CD4-positive, alpha-beta T cell treated with Interleukin-21 for 1 hour (primary cell): ENCODE data around the gene PRKCE.

ENCODE experiments used
- DNase-seq: peaks from one replicate; pipeline ENCODE4 v3.0.0-alpha.2; 2020

Gene PRKCE

DNA sequence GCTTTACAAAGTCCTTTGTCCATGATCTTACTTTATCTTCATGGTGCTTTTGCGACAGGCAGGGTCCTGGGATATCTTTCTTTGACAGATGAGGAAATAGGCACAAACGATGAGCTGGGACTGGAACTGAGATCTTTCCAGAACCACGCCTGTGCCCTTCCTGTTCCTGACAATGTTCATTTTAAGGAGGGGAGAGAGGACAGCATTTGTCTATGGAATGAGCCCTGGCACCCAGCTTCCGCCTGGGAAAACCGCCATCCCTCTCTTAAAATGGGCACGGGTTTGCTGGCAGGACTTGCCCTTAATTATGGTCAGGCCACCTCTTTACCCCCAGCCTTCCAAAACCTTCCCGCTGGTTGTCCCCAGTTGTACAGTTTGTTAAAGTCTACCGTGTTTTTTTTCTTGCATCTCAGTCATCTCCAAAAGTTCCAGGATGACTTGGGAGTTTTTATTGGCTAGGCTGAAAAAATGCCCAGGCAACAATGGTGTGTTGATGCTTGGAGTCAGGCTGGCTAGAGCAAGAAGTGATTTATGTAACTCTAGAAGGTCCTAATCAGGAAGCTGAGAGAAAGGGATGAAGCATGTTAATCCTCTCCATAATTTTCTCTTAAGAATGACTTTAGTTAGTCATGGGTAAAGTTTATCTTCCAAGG is 380.8 kb downstream of the PRKCE start:
- DNase-seq = no peak

DNA sequence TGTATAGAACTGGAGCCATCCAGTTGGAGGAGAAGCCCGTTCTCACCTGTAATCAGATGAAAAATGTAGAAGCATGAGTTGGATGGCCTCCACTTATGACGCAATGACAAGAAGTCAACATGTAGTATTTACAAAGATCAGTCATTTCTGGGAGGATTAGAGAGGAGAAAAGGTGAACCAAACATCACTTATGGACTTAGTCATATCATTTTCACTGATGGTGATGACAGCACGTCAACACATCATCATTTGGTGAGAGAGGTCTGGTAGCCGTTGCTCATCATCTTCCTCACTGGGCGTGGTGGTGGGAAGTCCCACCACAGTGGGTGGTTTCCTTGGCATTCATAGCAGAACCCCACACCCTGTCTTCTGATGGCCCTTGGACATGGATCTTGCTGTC is 381.5 kb downstream of the PRKCE start:
- no peak for DNase-seq

DNA sequence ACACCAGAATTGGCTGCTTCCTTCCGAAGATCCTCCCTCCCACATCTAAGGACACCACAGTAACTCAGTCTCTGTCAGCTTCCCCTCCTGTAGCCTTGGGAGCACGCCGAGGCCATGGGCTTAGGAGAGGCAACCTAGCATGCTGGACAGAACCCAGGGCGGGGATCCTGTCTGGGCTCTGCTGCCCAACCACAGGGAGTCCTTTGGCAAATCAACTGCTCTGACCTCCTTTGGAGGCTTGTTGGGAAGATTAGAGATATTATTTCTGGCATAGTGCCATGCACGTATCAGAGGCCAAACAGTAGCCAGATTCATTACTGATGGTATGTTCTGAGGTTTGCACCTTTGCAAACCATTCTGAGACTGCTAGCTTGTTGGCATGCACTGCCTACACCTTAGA is 383.1 kb downstream of the PRKCE start:
- no peak for DNase-seq

DNA sequence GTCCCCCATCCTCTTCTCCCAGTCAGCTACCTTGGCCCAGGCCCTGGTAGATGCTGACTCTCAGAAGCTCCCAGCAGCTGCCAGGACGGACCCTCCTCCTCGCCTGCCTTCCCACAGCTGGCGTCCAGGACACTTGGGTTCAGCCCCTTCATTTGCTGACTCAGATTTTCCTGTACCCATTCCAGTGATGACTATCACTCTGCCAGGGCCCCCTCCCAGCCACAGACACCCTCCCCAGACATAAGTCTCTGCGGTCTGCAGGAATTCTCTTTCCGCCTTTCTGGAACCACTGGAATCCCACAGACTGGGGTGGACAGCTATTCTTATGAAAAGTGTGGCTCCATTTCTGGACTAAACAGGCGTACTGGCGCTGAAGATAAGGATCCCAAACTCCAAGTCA is 385.5 kb downstream of the PRKCE start:
- DNase-seq = no peak

DNA sequence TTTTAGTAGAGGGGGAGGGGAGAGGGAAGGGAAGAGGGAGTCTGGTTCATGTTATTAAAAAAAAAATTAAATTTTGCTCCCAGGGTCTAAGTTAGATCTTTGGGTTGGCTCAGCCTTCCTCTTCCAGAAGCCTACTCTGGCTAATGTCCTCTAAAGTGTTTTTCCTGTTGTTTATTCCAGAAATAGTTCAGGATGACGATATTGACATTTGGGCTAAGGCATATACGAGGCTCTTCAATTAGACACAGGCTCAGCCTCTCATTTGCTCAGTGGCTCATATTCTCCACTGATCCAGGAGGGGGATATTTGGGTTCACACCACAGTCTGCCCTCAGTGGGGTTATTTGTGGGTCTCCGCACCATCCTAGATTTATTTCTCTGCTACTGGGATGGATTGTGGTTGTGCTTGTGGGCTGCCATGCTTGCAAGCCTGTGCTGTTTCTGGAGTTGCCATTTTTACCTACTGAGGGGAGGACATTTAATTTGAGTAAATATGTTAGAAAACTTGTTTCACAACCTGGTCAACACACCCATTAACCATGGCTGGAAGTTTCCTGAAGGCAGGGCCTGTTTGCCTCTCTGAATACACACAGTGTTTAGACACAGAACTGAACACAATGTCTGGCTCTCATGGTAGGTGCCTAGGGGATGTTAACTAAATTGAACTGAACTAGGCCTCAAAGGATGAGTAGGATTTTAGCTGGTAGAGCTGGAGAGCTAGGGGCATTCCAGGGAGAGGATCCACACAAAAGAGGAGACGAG is 388.2 kb downstream of the PRKCE start:
- no peak for DNase-seq

DNA sequence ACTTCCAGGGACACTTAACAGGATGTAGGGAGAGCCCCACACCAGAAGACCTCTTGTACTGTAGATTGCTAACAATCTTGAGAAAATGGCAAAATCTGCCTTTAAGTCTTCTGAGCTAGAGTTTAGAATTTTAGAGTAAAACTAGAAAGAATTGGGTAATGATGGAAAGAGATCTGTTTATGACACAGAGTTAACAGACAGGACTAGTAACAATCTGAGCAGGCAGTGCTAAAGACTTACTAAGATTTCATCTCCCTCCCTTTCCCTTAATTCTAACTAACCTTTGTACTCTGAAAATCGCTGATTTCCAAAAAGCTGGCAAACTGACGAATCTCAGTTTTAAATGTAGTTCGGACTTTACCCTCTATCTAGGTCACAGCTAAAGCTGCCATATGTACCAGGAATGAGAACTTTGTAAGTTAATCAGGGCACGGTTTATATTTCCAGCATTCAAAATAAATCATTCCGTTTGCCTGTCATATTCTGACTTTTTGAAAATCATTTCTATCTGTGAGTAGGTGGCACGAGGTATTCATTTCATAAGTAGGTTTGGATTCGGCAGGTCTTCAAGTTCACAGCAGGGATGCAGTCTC is 389.2 kb downstream of the PRKCE start:
- no peak for DNase-seq

DNA sequence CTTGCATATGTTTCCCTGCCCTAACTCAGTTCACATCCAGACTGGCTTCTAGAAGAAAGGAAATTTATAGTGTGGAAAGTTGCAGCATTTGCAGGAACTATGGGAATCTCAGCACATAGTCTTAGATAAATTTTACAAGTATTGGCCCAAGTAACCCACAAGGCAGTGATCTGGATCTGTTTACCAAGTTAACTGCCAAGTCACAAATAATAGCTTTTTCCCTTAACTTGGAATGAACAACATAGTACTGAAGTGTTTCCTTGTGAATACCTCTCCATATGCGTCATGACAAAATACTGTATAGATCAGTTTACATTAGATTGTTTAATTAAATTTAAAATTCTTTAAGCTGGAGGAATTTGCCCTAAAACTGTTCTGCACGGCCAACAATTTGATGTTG is 390.0 kb downstream of the PRKCE start:
- no peak for DNase-seq

DNA sequence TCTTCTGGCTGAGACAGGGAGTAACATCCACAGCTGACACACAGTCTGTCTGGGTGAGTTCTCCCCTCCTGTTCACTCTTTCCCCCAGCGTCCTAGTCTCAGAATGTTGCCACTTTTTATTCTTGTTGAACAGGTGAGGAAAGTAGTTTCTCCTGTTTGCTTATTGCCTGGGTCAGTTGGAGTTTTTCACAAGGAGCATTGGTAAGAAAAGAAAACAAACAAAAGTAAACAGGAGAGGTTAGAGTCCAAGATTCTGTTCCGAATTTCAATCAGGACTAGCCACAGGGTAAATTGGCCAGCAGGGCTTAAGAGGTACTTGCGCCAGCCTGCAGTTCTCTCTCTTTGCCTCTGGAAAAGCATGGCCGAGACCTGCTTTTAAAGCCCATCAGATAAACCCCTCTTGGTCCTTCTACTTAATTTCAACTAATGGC is 390.7 kb downstream of the PRKCE start:
- no peak for DNase-seq

DNA sequence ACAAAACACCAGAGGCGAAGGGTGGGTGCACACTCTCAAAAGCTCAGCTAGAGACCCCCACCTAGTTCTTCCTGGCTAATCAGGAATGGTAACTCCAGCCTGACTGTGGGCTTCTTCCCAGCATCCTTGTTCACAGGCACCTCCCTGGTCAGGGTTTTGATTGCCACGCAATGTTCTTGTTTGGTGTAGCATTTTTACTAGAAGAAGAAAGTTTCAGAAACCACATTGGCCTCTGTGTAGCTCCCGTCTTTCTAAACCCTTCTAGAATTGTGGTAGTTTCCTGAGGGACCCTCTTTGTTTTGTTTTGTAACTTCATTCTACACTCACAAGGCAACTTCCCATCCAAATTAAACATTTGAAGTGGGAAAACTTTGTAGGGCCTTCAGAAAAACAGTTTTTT is 391.2 kb downstream of the PRKCE start:
- no peak for DNase-seq

DNA sequence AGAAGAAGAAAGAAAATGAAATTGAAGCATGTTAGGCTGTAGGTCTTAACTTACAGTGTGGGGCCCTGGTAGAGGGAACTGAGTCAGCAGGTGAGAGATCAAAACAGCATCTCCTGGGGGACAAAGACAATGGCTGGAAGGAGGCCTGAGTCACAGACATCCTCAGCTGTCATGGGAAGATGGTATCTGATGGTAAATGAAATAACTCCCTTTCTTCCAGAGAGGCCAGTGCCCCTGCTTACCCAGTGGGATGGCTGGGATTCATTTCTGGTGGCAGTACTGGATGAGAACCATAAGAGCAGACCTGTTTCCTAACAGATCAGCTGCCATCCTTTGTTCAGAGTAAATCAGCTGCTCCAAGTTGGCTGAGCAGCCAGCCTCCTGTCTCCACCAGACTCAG is 394.4 kb downstream of the PRKCE start:
- DNase-seq = no peak

DNA sequence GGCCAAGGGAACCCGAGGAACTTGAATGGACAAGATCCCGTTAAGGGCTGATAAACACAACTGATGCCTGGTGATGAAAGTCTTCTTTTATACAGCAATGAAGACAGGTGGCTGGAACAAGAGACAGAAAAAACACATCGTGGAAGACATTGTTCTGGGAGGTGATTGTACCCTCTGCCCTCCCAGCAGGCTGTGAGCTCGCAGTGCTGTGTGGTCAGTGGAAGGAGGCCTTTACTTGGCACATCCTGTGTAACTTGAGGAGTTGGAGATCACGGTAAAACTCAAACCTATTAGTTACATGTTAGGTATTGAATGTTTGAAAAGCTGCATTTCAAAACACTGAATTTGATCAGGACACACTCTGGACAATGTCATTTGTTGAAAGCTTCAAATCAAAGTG is 395.8 kb downstream of the PRKCE start:
- DNase-seq = no peak

DNA sequence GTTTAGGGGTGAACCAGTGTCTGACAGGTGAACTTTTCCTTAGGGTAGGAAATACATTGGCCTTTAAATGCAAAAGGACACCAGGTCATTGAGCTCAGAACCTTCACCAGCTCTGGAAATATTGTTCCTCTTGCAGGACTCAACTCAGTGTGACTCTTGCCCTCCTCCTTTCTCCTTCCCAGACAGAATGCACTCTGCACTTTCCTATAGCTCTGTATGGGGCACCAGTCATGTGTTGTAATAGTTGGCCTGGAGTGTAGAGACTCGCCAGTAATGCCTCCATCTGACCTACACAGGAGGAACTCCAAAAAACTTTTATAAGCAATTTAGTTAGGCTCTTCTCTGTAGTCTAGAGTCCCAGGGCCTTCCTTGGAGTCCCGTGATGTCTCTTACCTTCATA is 397.2 kb downstream of the PRKCE start:
- no peak for DNase-seq

DNA sequence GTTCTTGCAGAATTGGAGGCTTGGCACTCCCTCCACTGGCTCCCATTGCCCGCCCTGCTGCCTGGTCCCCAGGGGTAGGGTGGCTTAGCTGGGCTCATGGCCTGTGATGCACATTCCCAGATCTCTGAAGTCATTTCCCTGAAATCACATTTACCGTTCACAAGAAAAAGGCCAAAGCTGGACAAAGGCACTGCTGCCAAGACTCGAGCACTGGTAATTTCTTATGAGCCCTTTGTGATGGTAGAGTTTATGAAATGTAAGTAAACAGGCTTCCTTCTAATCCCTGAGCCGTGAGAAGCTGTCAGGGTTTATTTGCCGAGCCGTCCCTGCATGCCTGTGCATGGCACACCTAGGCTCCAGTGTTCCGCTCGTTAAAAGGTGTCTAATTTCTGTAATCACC is 398.6 kb downstream of the PRKCE start:
- no peak for DNase-seq

DNA sequence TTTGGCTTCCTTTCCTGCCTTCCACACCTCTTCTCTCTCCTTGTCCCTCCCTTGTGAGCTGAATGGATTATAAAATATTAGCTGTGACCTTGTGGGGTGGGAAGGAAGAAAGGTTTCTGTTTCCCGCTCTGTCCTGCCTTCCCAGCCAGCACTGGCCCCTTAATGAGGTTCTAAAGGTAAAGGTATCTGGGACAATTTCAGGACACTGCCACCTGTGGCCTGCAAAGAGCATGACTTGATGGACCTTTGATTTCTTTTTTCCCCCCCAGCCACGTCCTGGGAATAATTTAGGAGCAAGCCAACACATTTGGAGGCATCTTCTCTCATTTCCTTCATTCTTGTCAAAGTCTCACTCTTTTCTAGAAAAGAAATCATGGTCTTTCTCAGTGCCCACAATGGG is 399.0 kb downstream of the PRKCE start:
- DNase-seq = no peak

DNA sequence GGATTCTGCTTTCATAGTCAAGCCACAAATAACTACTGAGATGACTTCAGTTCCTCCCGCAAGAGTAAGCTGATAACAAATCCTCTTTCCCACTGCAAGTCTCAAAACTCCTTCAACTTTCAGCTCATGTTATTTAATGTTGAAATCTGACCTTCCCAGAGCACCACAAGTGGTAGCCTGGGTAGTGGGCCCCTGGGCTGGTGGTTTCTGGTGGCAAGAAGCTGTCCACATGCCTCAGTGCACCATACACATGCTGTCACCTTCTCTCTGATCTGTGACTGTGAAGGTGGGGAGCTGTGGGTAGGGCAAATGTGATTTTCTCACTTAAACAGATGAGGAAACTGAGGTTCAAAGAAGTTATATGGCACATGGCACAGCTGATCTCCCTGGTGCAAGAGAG is 399.6 kb downstream of the PRKCE start:
- no peak for DNase-seq

DNA sequence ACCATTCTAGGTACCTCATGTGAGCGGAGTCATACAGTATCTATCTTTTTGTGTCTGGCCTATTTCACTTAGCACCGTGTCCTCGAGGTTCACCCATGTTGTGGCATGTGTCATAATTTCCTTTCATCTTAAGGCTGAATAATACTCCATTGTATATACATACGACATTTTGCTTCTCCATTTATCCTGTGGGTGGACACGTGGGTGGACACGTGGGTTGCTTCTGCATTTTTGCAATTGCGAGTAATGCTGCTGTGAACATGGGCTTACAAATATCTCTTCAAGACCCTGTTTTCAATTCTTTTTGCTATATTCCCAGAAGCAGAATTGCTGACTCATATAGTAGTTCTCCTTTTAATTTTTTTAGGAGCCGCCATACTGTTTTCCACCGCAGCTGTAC is 402.1 kb downstream of the PRKCE start:
- DNase-seq = no peak

DNA sequence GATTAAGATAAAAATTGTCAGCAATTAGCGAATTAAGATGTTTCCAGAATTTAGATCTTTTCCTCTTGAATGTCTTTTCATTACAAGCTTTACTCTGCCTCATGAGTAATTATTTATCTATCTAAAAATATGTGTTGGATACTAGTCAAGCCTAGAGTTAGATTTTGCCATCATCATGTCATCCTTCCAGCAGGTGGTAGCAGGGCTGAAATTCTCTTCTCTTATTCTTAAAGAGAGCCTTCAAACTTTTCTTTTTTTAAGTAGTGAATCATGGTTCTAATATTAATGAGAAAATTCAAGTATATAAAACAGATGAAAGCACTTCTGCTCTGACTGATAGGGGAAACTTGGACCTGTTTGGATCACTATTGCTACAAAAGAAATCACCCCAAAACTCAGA is 405.1 kb downstream of the PRKCE start:
- DNase-seq = no peak

DNA sequence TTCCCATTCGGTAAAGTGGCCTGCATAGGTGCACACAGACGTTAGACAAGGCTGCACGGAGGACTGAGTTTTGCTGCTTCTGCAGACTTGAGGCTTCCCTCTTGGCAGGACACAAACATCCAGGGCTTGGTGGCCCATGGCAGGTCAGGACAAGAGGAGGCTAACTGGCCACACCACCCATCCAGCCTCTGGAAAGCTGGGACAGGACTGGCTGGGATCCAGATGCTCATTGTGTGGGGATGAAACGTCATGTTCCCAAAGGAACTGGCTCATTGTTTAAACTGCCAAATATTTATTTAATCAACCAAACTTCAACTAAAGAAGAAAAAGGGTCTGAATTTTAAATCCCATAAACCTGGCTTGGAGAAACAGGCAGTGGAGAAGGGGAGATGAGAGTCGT is 406.7 kb downstream of the PRKCE start:
- DNase-seq = no peak

DNA sequence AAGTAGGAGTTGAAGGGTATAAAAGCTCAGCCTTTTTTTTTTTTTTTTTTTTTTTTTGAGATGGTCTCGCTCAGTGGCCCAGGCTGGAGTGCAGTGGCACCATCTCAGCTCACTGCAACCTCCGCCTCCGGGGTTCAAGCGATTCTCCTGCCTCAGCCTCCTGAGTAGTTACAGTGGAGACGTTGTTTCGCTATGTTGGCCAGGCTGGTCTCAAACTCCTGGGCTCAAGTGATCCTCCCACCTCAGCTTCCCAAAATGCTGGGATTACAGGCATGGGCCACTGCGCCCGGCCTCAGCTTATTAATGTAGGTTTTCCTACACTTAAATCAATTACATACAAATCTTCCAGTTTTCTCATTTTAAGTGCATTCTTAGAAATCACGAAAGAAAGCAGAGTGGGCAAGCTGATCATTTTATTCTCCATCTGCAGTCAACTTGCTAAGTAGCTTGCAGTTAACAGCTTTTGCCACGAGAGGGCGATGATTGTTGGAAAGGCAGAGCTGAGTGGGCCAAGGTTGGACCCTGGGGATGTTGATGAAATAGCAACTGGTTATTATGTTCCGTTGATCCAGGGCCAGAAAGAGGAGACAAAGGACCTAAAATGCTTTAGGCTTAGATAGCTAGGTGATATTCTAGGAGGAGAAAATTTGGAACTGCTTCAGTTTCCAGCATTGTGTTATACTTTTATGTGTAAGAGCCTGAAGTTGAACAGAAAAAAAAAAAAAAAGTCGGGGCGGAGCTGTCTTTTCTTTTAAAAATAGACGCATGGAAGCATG is 411.4 kb downstream of the PRKCE start:
- peak; percentile 67 for DNase-seq

DNA sequence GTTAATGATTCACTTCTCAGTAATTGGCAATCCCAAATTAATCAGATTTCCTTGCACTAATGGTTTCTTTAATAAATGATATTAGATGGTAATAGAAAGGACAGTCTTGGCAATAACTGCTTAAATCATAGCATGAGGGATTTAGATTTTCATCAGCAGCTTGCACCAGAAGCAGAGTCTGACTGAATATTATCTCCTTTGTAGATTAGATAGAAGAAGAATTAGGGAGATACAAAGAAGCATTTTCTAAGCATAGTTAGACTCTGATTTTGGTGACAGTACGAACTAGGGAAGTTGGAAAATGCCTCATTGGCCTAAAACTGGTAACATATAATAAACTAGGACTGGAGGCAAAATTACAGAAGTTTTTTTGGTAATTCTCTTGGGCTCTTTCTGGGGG is 412.9 kb downstream of the PRKCE start:
- DNase-seq = no peak

DNA sequence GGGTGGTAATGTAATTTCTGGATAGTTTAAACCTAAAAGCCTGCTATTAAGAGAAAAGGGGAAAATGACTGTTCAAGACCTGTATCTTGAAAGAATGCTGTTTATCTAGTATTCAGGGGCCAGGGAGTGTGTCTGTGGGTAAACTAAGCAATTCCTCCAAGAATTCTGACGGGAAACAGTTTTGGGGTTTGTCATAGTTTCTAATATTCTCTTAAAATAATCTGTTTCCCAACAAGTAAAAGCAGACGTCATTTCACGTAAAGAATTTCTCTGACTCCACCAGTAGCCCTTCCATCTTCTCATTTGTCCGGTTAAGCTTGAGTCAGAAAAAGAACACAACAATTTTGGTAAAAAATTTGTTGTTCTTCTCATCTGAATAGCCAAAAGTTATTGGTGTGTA is 413.7 kb downstream of the PRKCE start:
- DNase-seq = no peak

DNA sequence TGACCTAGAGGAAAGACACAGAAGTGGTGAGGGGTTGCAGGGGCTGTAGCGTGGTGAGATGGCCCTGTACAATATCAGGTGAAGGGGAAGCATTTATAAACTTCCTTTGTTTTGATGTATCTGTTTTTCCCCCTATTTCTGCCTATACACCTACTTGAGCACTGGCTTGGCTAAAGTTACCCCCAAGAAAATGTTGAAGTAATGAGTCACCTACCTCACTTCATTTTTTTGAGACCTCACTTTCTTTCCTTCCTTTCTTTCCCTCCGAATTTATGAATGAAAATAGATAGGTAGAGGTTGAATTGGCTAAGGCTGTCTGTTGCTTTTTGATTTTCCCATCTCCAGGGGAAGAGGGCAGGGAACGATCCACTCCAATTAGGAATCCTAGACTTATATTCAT is 414.6 kb downstream of the PRKCE start:
- DNase-seq = no peak

DNA sequence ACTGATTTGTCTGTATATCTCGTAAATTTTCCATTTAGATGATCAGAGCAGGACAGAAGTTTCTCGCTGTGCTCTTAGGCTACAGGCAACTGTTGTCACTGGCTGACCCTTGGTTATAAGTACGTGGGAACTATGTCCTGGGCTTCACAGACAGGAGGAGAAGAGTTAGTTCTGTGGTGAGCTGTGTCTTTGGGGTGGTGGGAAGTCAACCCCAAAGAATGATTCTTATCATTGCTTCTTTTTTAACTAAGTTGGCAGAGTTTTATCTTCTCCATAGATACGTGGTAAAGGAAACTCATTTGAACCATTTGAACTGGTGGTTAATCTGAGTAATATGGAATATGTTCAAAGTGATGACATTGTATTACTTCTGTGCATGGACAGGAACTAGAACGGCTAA is 415.1 kb downstream of the PRKCE start:
- DNase-seq = no peak

DNA sequence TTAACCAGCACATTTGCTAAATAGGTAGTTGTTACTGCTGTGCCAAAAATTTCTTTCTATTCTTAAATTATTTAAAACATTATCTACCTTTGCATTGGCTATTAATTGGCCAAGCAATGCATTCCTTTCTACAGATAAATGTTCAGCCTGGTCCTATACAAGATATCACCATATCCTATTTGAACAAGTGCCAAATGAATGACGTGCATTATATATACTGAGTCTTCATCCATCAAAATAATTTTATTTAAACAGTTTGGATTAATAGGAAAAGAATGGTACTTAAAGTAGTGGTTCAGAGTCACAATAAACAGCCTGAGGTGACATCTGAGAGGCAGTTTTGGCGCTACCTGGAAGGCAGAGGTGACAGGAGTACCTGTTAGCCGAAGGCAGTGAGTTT is 415.6 kb downstream of the PRKCE start:
- DNase-seq = no peak
